HG03139 (cell line): ENCODE data around the gene PRSS36.
"Not testable (repeated sequence)": the region's sequence is repeated elsewhere in the genome, so short reads cannot be mapped to it uniquely, and the experiment has no call there.

ENCODE experiments used
- ATAC-seq: cut with Tn5 transposase; IDR thresholded peaks from one replicate; pipeline ENCODE4 v1.9.1; 2021; ENCODE audit not compliant: unreplicated experiment

Gene PRSS36

DNA sequence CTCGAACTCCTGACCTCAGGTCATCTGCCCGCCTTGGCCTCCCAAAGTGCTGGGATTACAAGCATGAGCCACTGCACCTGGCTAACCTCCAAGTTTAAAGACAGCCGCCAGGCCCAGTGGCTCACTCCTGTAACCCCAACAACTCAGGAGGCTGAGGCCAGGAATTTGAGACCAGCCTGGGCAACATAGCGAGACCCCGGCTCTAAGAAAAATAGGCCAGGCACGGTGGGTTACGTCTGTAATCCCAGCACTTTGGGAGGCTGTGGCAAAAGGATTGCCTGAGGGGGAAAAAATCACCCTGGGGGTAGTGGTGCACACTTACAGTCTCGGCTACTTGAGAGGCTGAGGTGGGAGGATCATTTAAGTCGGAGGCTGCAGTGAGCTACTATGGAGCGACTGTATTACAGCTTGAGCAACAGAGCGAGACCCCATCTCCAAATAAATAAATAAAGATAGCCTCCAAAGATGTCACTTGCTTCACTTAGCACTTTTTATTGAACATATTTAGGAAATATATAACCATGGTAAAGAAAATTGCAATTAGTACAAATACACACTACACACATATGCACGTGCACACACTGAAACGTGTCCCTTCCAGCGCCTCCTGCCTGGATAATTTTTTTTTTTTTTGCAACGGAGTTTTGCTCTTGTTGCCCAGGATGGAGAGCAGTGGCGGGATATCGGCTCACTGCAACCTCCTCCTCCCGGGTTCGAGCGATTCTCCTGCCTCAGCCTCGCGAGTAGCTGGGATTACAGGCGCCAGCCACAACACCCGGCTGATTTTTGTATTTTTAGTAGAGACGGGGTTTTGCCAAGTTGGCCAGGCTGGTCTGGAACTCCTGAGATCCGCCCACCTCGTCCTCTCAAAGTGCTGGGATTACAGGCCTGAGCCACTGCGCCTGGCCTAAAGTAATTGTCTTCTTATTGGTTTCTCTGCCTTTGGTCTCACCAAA is 43.1 kb downstream of the PRSS36 start:
- ATAC-seq = no peak

- no peak for ATAC-seq
These were observed 44.1 kb downstream of the PRSS36 start for GRCh38 chr16:31105677-31106213.

DNA sequence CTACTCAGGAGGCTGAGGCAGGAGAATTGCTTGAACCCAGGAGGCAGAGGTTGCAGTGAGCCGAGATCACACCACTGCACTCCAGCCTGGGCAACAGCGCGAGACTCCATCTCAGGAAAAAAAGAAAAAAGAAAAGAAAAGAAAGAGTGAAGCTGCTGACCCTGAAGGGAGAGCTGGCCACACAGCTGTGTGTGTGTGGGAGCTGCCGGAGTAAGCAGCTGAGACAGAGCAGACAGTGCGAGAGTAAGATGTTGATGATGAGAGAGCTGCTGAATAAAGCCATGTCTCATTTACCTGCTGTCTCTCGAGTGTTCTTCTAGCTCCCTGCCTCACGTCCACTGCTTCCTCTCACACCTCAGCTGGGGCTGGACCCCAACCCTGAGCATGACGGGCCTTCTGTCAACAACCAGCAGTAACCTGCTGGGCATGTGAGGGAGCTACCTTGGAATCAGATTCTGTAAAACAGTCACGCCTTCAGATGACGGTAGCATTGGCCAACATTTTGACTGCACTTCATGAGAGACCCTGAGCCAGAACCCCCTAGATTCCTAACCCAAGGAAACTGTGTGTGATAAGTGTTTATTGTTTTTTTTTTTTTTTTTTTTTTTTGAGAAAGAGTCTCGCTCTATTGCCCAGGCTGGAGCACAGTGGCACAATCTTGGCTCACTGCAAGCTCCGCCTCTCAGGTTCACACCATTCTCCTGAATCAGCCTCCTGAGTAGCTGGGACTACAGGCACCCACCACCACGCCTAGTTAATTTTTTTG is 48.8 kb downstream of the PRSS36 start:
- ATAC-seq = not testable (repeated sequence)

- no peak for ATAC-seq
These were observed 49.8 kb downstream of the PRSS36 start for GRCh38 chr16:31099860-31100638.

GRCh38 chr16:31094424-31095120 is 55.3 kb downstream of the PRSS36 start, which contains the start of gene VKORC1:
Gene VKORC1 (minus strand): TSS chr16:31094797. CDS start chr16:31094729, 68 bp downstream.
- ATAC-seq = peak; percentile 86

GRCh38 chr16:31094088-31094423 is 55.8 kb downstream of the PRSS36 start:
- no peak for ATAC-seq

DNA sequence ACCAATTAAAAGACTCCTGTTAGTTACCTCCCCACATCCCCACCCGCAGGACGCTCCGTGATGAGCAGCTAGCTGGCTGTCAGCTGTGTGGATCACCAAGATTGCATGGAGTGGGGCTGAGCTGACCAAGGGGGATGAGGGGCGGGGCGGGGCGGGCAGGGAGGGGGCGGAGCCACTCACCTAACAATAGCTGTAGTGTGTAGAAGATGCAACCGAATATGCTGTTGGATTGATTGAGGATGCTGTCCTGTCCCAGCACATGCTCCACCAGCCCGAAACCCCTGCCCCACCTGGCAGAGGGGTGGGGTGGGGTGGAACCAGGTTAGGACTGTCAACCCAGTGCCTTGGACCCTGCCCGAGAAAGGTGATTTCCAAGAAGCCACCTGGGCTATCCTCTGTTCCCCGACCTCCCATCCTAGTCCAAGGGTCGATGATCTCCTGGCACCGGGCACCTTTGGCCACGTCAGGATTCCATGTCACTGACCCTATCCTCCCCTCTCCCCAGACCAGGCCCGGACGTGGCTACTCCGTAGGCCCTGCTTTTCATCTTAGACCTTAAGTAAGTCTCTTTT is 56.6 kb downstream of the PRSS36 start:
- ATAC-seq = no peak

DNA sequence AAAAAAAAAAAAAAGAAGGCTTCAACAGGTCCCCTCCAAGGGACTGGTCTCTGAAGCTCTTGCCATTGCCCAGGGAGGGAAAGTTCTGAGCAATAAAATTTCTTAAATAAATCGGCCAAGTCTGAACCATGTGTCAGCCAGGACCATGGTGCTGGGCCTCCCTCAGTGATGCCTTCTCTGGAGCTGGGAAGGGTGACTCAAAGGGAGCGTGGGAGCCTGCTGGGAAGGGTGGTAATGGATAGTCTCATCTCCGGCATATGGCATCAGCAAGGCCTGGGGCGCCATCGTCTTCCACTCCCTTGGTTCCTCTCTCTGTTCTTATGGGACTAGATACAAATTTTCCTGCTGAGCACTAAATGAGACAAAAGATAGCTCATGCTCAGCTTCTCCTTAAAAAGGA is 57.5 kb downstream of the PRSS36 start:
- no peak for ATAC-seq

- ATAC-seq = no peak
These were observed 59.3 kb downstream of the PRSS36 start for GRCh38 chr16:31090540-31090939.

- ATAC-seq = no peak
These were observed 60.7 kb downstream of the PRSS36 start for GRCh38 chr16:31089199-31089598.
